ENCODE data around the gene PALM. TPM values are rescaled to one million over a fixed set of nuclear protein-coding genes. Genes with fewer than 3 reads are reported as not detected.

PALM gene
- polyA plus RNA-seq, 1 donor from 2014 or later = 74.8 TPM

- TF ChIP-seq TAF1 (IDR thresholded peaks at IDR 0.05; ENCODE audit: low read depth) (no peak), RAD21 (conservative IDR thresholded peaks at IDR 0.05) (no peak)
- no peak overlapping the region for H3K4me2 ChIP-seq (ENCODE audit: low read length)
These were observed 60.9 kb downstream of the PALM start for GRCh38 chr19:769616-770015.

GRCh38 chr19:771332-771785 is 62.6 kb downstream of the PALM start:
- Histone ChIP-seq H3F3A (ENCODE audit: insufficient read depth, low read length, poor library complexity, severe bottlenecking) (no peaks in the 10 kb centered on the region), H3K9ac (ENCODE audit: low read length) (no peak overlapping the region), H4K20me1 (ENCODE audit: insufficient read depth) (no peaks in the 10 kb centered on the region), H3K4me2 (ENCODE audit: low read length) (no peak overlapping the region), H3K9me3 (ENCODE audit: low read length) (no peaks in the 10 kb centered on the region), H3K9me2 (ENCODE audit: insufficient read depth, low read length) (no peaks in the 10 kb centered on the region), H3K27me3 (ENCODE audit: insufficient read depth, low read depth, low read length) (no peaks in the 10 kb centered on the region), H2AFZ (ENCODE audit: low read depth, low read length) (no peak overlapping the region), H3K79me2 (replicated peaks; ENCODE audit: insufficient read depth, low read length) (no peaks in the 10 kb centered on the region), H3K4me3 (ENCODE audit: low read length) (no peak overlapping the region), H3K27ac (ENCODE audit: low read length) (no peak overlapping the region), H3K36me3 (ENCODE audit: insufficient read depth, low read length) (no peaks in the 10 kb centered on the region)
- TF ChIP-seq EZH2 (IDR thresholded peaks at IDR 0.05; ENCODE audit: borderline replicate concordance, insufficient read depth, low read length, poor library complexity, severe bottlenecking) = no peak
- no peak for TF ChIP-seq SMC3 (conservative IDR thresholded peaks at IDR 0.05; ENCODE audit: poor library complexity)
- no peak for TF ChIP-seq EP300 (conservative IDR thresholded peaks at IDR 0.05; ENCODE audit: poor library complexity, severe bottlenecking)
- TF ChIP-seq POLR2AphosphoS5 (IDR thresholded peaks at IDR 0.05) = no peak
- TF ChIP-seq CTCF (IDR thresholded peaks at IDR 0.05; ENCODE audit: poor library complexity, severe bottlenecking) = no peak

More at GRCh38 chr19:769616-770015, 60.9 kb downstream of the PALM start:
- Histone ChIP-seq H3K9me3 (ENCODE audit: low read length) (no peaks in the 10 kb centered on the region), H2AFZ (ENCODE audit: low read depth, low read length) (no peak overlapping the region), H3K9ac (ENCODE audit: low read length) (no peak overlapping the region), H4K20me1 (ENCODE audit: insufficient read depth) (no peaks in the 10 kb centered on the region), H3K27me3 (ENCODE audit: insufficient read depth, low read depth, low read length) (no peaks in the 10 kb centered on the region), H3F3A (ENCODE audit: insufficient read depth, low read length, poor library complexity, severe bottlenecking) (no peaks in the 10 kb centered on the region), H3K9me2 (ENCODE audit: insufficient read depth, low read length) (no peaks in the 10 kb centered on the region), H3K27ac (ENCODE audit: low read length) (no peak overlapping the region), H3K79me2 (replicated peaks; ENCODE audit: insufficient read depth, low read length) (no peaks in the 10 kb centered on the region), H3K4me3 (ENCODE audit: low read length) (no peak overlapping the region), H3K36me3 (ENCODE audit: insufficient read depth, low read length) (no peaks in the 10 kb centered on the region)

- Histone ChIP-seq H3K9me2 (ENCODE audit: insufficient read depth, low read length) (no peaks in the 10 kb centered on the region), H3F3A (ENCODE audit: insufficient read depth, low read length, poor library complexity, severe bottlenecking) (no peaks in the 10 kb centered on the region), H3K4me3 (ENCODE audit: low read length) (no peak overlapping the region), H3K27me3 (ENCODE audit: insufficient read depth, low read depth, low read length) (no peaks in the 10 kb centered on the region), H3K4me2 (ENCODE audit: low read length) (no peak overlapping the region), H3K27ac (ENCODE audit: low read length) (no peak overlapping the region), H4K20me1 (ENCODE audit: insufficient read depth) (no peaks in the 10 kb centered on the region), H3K9me3 (ENCODE audit: low read length) (no peaks in the 10 kb centered on the region), H3K79me2 (replicated peaks; ENCODE audit: insufficient read depth, low read length) (no peaks in the 10 kb centered on the region), H3K36me3 (ENCODE audit: insufficient read depth, low read length) (no peaks in the 10 kb centered on the region), H2AFZ (ENCODE audit: low read depth, low read length) (no peak overlapping the region), H3K9ac (ENCODE audit: low read length) (no peak overlapping the region)
- TF ChIP-seq MXI1 (conservative IDR thresholded peaks at IDR 0.05; ENCODE audit: poor library complexity, severe bottlenecking) = no peak
- no peak for TF ChIP-seq SMC3 (conservative IDR thresholded peaks at IDR 0.05; ENCODE audit: poor library complexity)
- no peak for TF ChIP-seq RAD21 (conservative IDR thresholded peaks at IDR 0.05)
- no peak for TF ChIP-seq POLR2AphosphoS5 (IDR thresholded peaks at IDR 0.05)
- no peak for TF ChIP-seq CTCF (IDR thresholded peaks at IDR 0.05; ENCODE audit: poor library complexity, severe bottlenecking)
- no peak for TF ChIP-seq REST (IDR thresholded peaks at IDR 0.05; ENCODE audit: borderline replicate concordance)
- TF ChIP-seq EP300 (conservative IDR thresholded peaks at IDR 0.05; ENCODE audit: poor library complexity, severe bottlenecking) = no peak
- no peak for TF ChIP-seq EZH2 (IDR thresholded peaks at IDR 0.05; ENCODE audit: borderline replicate concordance, insufficient read depth, low read length, poor library complexity, severe bottlenecking)
- no peak for TF ChIP-seq TAF1 (IDR thresholded peaks at IDR 0.05; ENCODE audit: low read depth)
These were observed 63.3 kb downstream of the PALM start for GRCh38 chr19:772063-772462.
